Stimulated activated CD4-positive, alpha-beta T cell treated with anti-CD3 and anti-CD28 coated beads, Interleukin-12 subunit alpha, Interleukin-12 subunit beta, amount 100 ng/mL, for 4 hours (primary cell): ENCODE measurements around the gene NHERF2.

Experiments used
- DNase-seq: peaks from one replicate; pipeline ENCODE4 v3.0.0-alpha.2; 2020

Gene NHERF2

DNA sequence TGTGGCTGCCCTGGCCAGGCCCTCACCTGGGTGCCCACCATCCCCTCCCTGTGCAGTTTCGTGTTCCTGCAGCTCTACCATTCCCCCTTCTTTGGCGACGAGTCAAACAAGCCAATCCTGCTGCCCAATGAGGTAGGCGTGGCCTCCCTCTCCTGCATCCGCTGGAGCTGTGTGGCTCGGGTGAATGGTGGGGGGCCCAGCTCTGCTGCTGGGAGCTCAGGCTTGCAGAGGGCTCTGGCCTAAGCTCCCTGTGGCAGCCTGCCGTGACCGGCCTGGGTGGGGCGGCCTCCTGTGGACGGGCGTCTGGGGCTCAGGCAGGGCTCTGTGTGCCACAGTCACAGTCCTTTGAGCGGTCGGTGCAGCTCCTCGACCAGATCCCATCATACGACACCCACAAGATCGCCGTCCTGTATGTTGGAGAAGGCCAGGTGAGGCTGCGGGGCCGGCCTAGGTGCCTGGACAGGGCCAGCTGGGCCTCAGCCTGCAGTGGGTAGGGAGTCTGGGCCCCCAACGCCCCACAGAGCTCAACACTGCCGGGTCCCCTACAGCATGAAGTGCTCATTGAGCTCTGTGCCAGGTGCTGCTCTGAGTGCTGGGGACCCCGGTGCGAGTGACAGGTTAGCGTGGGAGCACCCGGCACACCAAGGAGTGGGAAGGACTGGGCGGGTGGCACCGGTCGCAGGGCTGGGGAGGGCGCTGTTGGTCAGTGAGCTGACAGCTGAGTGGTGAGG lies 58.4 kb downstream of the NHERF2 start:
- no peak for DNase-seq

DNA sequence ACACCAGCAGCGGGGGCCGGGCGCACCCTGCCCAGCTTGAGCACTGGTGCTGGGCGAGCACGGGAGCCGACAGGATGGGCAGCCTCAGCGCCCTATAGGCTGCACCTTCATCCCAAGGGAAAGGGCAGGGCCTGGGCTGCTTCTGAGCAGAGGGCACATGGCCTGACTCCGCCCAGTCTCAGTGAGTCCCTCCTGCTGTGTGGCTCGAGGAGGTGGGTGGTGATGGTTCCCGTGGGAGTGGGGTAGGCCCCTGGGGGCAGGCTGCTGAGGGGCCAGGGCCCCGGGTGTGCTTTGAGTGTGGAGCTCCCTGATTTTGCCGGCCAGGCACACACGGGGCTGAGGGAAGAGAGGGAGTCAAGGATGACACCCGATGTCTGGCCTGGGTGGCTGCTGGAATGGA lies 59.0 kb downstream of the NHERF2 start:
- DNase-seq: no peak

DNA sequence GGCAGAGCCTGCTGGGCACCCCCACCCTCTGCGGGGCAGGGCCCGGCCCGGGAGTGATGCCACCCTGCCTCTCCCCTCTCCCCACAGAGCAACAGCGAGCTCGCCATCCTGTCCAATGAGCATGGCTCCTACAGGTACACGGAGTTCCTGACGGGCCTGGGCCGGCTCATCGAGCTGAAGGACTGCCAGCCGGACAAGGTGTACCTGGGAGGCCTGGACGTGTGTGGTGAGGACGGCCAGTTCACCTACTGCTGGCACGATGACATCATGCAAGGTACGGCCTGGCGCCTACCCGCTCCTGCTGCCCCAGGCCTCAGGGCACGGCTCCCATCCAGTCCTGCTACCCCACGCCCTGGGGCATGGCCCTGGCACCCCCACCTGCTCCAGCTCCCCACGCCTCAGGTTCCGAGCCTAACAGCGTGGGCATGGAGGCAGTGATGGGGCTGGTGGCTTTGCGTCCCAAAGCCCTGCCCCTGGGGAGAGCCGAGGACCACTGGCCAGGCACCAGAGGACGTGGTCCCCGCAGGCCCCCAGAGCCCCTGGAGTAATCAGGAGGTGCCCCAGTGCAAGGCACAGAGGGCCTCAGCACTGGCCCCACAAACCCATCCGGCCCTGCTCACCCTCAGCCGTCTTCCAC lies 59.5 kb downstream of the NHERF2 start:
- DNase-seq: no peak

DNA sequence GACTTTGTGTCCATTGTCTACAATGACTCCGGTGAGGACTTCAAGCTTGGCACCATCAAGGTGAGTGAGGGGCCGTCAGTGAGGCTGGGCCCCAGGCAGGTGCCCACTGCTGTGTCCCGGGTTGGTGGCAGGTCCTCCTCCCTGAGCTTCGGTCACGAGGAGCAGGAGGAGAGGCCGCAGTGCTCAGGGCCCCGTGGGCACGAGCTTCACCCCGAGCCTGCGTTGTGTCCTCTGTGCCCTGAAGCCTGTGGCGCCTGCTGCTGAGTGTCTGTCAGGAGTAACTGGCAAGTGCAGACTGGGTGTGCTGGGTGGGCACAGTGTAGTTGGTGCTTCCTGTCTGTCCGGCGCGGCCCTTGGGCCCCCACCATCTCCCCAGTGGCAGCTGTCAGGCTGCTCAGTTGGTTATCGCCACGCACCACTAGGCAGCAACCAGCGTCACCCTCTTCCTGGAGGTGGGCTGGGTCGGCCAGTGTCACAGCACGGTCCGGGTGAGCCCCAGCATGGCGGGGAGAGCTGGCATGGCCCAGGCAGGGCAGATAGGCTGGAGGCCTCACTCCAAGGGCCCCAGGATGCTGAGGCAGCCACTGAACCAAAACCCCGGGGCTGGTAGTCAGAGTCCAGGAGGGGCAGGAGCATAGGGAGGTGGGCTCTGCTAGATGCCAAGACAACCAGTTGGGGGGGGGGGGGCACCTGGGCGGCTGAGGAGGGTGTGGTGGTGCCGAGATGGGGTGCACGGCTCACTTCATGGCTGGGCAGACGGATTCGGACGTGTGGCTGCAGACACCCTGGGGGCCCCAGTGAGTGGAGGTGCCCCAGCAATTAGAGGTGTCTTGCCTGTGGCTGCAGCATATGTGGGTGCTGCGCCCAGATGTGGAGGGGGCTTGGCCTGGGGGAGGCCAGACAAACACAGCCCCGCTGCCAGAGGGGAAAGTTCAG lies 60.4 kb downstream of the NHERF2 start:
- DNase-seq: no peak

DNA sequence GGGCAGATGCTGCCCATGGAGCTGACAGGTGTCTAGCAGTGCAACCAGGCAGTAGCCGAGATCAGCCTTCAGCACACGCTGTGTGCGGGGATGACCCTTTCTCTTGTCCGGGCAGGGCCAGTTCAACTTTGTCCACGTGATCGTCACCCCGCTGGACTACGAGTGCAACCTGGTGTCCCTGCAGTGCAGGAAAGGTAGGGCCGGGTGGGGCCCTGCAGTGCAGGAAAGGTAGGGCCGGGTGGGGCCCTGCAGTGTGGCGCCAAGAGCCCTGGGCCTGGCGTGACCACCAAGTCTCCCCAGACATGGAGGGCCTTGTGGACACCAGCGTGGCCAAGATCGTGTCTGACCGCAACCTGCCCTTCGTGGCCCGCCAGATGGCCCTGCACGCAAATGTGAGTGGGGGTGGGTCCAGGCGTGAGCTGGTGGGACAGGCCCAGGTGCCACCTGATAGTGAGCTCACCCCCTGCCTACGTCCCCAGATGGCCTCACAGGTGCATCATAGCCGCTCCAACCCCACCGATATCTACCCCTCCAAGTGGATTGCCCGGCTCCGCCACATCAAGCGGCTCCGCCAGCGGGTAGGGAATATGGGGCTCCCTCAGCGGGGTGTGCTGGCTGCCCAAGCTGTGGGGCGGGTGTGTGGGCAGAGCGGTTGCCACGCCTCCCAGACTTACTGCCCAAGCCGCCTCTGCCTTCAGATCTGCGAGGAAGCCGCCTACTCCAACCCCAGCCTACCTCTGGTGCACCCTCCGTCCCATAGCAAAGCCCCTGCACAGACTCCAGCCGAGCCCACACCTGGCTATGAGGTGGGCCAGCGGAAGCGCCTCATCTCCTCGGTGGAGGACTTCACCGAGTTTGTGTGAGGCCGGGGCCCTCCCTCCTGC lies 61.3 kb downstream of the NHERF2 start:
- DNase-seq: no peak
